ENCODE data around the gene TOX2.
A peak's percentile ranks its signal among the peaks of the same experiment; 100 is the strongest.

Gene TOX2

DNA sequence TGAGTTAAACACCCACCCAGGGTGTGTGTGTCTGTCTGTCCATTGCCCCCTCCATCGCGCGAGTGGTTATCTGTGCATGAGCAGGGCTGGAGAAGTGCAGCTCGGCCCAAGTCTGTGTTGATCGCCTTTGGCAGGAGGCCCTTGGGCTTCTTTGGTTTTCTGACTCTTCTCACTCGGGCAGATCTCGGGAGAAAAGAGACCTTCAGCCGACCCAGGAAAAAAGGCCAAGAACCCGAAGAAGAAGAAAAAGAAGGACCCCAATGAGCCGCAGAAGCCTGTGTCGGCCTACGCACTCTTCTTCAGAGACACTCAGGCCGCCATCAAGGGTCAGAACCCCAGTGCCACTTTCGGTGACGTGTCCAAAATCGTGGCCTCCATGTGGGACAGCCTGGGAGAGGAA is 139.5 kb downstream of the TOX2 start:
- no peak for DNase-seq

DNA sequence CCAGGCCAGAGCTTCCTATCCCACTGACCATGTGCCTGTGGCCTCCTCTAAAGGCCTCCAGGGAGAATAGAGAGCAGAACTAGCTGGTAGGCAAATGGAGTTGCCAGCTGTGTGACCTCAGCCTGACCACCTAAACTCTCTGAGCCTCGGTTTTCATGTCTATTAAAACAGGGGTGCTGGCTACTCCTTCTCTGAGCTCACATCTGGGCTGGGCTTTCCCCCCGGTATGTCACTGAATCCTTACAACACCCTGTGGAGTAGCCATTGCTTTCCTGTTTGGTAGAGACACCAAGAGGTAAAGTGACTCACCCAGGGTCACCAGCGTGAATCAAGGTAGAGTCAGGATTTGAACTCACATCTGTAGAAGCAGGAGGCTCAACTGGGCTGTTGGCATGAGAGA is 140.2 kb downstream of the TOX2 start:
- DNase-seq, result no peak

DNA sequence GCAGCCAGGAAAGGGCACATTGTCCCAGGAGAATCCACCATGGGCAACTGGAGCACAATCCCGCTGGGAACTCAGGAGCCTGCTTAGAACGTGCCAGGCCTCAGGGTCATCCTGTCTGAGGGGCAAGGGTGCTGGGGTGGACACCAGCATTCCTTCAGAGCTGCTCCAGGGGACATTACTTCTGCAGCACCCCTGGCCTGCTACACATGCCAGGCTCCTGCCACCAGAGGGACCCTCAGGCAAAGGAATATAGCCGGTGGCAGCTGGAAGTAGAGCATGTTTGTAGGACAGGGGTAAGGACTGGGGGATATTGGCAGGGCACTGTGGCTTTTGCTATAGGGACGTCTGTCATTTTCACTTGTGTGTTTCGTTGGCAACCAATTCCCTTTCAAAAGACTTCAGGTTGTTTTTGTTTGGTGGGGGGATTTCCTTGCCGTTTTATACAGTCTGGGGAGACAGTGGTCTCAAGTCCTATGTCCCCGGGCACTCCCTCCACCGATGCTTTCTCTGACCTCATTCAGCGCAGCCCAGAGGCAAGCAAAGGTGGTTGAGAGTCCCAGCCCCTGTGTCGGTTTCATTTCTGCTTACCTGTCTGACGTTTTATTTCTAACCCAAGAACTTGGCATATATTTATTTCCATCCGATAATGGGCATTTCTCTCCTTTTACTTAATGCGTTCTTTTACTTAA is 141.5 kb downstream of the TOX2 start:
- peak in 29 of 58 donors; percentile 3 to 58 (median 20) for DNase-seq

DNA sequence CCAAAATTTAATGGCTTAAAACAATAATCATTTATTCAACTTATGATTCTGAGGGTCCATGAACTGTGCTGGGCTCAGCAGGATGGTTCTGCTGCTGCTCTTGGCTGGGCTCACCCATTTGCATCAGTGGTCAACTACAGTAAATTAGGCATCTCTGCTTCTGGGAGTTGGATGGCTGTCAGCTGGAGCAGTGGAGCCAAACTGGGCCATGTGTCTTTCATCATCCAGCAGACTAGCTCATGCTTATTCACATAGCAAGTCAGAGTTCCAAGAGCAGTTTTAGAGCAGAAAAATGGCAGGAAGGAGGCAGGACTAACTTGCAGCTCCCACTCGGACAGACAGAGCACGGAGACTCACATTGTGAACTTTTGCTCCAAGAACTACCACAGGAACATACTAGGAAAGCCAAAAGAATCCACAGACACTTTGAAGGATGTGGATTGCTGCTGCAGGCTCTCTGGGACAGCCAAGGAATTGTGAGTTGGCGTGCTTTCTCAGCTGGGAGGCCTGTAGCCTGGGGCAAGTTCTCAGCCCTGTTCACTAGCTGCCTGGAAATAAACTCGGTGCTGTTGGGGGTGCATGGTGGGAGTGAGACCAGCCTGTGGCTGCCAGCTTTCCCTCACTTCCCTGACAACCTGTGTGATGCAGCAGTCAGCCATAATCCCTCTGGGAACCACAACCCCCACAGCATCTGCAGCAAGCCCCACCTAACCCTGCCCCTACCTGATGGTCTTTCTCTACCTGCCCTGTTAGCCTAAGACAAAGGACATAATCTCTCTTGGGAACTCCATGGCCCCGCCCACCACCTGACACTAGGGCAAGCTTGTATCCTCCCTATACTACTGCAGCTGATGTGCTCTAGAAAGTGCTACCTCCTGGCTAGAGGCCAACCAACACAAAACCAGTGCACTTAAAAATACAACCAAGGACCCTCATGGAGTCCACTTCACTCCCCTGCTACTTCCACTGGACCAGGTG is 143.3 kb downstream of the TOX2 start:
- DNase-seq, result no peak

DNA sequence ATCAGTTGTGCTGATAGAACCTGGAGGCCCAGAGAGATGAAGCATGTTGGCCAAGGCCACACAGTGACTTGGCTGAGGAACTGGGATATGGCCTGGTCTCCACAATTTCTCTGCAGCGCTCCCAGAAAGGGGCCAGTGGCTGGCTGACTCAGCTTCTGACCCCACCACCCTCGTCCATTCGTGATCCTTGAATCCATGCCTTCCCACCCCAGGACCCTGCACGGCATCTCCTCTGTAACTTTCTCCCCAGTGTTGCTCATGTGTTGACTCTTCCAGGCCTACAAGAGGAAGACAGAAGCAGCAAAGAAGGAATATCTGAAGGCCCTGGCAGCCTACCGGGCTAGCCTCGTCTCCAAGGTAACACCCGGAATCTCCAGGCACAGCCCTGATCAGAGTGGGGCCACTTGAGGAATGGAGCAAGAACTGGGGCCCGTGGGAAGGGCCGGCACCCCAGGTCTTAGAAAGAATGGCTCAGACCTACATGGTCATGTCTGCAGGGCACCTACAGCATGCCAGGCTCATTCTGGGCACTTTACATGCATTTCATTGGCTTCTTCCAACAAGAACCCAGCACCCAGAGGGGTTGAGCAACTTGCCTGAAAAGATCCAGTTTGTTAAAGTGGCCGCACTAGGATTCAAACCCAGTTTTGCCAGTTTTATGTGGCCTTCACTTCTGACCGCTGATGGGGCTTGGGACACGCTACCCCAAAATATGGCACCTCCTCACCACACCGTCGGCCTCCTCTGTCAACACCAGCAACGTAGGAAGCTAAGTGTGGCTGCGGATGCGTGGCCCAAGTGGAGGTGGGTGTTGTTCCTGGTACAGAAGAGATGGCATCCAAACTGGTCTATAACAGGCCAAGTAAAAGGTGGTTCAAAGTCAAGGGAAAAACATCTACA is 150.1 kb downstream of the TOX2 start:
- DNase-seq, result no peak

DNA sequence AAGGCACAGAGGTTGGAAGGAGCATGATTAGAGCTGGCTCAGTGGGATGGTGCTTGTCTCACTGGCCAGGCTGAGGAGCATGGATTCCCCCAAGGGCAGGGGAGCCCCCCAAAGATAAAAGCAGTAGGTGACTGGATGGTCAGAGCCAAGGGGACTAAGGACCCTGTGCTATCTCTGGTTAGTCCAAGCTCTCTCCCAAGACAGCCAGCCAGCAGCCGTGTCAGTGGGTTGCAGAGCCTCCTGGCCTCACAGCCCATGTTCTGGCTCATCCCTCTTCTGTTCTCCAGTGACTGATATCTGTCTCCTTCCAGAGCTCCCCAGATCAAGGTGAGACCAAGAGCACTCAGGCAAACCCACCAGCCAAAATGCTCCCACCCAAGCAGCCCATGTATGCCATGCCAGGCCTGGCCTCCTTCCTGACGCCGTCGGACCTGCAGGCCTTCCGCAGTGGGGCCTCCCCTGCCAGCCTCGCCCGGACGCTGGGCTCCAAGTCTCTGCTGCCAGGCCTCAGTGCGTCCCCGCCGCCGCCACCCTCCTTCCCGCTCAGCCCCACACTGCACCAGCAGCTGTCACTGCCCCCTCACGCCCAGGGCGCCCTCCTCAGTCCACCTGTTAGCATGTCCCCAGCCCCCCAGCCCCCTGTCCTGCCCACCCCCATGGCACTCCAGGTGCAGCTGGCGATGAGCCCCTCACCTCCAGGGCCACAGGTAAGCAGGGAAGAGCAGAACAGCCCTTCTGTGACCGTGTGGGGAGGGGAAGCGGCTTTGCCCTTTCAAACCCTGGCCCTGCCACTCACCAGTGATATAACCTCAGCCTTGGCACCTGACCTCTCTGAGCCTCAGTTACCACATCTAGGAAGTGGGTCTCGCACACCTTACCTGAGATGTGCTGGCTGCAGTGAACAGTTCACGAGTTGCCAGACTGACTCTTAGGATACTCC is 151.0 kb downstream of the TOX2 start:
- DNase-seq, result no peak

DNA sequence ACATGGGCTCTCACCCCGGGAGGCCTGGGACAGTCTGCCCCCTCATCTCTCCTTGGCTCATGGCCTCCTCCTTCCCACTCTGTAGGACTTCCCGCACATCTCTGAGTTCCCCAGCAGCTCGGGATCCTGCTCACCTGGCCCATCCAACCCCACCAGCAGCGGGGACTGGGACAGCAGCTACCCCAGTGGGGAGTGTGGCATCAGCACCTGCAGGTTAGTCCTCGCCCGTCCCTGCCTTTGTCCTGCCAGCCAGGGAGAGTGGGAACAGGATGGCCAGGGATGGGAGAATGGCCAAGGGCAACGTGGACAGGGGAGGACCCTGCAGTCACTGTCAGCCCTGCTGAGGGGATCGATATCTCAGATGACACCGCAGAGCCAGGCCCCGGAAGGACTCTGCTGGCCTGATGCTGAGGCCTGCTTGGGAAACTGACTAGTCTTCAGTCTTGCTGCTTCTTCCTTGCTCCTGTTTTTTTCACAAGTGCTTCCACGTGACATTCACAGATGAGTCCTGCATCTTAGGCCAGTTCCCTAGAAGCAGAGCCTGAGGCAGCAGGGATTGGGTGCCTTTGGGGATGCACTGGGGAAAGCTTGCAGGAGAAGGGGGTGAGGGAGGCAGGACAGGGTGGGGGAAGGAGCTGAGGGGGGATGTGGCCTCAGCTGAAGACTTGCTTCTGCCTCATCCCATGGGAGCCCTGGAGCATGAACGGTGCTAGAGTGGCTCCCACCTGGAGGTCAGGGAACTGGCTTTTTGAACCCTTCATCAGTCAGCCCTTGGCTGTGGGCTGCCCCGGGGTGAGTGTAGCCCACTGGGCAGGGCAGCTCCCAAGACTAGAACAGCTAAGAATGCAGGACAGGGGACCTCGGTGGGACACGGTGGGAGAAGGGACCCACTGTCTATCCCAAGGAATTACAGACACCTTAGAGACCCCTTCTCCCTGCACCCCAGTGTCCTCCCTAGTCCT is 152.3 kb downstream of the TOX2 start:
- DNase-seq, result no peak

DNA sequence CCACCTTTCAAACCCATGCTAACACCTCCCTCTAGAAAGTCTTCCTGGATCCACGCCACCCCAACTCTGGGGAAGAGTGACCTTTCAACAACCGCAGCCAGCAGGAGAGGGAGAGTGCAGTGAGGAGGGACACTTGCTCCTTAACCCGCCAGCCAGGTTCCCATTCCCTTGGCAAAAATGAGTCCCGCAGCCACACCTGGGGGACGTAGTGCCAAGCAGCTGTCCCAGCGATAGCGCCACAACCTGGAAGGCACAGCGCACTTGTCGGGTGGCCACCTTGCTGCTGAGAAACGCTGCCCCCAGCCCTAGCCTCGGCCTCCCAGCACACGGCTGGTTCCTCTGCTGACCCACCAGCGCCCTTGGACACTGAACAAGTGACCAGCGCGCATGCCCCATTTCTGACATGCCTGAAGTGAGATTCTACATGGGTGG is 153.0 kb downstream of the TOX2 start:
- DNase-seq, result no peak

DNA sequence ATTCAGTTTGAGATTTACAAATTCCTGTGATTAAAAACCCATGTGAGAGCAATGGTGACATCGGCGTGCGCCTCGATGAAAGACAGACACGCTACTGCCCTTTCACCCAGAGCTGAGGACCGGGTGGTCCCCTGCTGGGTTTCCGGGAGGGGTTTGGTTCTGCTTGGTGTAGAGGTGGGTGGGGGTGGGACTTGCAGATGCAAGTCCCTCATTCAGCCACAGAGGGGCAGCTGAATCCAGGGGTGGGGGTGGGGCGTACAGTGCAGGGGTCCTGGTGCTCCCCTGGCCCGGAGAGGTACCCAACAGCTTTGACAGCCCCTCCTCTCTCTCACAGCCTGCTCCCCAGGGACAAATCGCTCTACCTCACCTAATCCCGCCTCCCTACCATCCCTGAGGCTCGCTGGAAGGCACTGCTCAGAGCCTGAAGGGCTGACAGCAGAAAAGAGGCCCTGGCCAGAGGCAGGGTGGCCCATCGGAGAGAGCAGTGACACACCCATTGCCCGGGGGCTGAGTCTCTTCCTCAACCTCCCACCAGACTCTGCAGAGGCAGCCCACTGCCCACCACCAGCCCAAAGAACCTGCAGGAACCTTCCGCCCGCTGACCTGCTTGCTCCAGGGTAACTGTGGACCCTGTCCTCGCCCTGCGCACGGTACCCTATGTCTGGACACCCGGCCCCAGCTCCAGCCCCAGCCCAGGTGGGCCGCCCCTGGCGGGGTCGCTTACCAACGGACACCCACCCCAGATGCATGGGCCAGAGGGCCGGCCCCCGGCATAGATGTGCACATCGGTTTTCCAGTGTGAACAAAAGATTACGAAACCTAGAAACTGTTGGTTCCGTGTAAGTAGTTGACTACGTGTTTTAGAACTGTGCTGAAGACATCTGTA is 153.9 kb downstream of the TOX2 start:
- DNase-seq, result no peak

DNA sequence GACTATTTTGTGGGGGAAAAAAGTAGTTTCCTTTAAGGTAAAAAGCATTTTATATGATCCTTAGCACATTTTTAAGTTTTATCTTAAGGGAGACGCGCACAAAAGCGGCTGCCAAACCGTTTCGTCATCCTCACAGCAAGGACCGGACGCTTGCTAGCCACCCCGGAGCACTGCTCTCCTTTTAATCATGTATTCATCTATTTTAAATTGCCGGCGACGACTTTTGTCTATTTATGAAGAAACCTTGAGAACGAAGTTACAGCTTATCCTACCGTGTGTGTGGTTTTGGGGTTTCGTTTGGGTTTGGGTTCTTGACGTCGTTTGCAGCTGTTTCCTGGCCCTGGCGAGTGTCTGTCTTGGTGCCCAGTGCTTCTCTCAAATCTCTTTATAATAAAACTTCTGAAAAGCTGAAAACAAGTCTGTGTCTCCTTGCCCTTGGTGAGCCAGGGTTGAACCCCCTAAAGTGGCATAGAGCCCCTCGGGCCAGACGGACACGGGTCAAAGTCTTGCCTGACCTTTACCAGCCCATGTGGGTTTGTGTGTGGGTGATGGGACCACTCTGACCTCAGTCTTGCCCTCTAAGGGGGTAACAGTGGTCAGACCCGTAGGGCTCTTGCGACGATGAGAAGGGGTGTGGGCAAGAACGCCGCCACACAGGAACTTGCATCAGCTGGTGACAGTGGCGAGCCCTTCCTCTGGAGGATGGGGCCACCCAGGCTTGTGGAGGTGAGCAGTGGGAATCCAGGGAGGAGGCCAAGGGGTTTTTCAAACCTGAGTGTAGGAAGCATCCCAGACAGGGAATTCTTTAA is 154.8 kb downstream of the TOX2 start:
- DNase-seq, result no peak

DNA sequence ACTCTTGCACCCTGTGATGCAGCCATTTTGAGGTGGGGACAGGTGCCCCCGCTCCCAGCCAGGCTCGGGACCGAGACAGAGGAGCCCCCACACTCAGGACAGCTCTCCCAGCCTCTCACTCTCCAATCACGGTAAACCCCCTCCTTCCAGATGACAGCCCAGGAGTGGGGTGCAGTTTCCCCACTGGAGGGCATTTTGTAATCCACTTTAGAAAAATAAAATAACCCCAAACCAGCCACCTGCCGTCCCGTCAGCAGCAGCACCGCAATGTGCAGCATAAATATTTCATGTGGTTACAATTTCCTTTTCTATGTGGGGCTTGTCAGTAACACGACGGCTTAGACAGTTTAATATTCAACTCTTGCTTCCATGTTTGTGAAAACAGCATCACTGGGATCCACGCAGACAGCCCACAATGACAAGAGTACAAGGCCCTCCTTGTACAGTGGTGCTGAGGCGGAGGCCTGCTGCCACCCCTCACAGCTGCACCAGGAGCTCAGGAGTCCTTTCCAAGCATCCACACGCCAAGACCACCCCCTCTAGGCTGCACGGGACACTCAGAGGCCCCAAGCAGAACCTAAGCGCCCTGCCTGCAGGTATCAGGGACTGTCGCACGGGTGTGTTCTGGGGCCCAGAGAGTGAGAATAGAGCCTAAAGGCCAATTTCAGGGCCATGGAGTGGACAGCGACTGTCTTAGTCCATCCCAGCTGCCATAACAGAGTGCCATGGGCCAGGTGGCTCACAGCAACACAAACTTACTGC is 155.7 kb downstream of the TOX2 start:
- DNase-seq, result peak in 16 of 58 donors; percentile 9 to 53 (median 26)

DNA sequence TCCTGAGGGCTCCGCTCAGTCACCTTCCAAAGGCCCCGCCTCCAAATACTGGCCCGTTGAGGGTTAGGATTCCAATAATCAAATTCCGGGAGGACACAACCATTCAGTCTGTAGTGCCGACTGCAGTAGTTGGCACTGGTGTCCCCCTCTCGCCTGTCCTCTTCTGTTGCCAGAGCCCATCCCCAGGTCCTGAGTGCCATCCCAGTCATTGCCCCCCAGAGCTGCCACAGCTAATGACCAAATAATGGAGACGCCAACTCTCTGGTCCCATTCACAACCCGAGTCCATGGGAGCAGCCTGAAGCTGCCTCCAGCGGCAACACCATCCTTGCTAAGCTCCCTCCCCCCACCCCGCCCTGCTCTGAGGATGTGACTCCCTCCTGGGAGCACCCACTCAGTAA is 156.4 kb downstream of the TOX2 start:
- no peak for DNase-seq

DNA sequence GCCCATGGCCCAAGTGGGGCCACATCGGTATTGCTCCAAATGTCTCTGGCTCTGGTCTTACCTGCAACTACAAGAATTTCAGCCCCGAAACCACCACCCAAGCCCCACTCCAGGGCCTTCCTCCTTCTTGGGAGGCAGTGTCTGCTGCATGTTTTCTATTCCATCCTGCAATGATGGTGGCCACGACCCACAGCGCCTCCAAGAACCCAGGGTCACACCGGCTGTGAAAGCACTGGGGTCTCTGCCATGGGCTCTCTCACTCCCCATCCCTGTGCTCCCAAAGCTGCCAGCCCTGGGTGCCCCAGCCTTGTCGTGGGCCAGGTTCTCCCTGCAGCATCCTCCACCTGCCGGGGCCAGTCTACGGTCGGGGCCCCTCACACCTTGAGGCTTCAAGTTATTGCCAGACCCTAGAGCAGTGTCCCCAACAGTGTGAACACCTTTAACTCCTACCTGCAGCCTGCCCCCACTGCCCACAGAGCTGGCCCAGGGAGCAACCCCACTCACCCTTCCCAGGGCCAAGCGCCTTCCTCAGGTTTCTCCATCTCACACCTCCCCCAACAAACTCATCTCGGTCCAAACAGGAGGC is 157.0 kb downstream of the TOX2 start:
- DNase-seq, result no peak

DNA sequence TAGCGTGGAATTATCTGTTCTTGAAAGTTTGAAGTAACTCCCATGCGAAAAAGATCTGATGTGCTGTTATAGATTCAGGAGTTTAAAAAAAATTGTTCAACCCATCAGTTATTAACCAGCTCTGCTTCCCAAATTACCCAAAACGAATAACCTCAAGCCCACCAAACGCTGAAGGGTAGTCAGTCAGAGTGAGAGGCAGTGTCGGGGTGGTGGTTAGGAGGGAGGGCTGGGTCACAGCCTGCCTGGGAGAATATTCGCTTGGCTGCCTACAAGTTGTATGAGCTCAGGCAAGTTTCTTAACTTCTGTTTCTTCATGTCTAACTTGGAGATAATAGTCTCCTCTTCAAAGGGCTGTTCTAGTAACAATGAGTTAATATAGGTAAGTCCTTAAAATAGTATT is 157.7 kb downstream of the TOX2 start:
- no peak for DNase-seq

DNA sequence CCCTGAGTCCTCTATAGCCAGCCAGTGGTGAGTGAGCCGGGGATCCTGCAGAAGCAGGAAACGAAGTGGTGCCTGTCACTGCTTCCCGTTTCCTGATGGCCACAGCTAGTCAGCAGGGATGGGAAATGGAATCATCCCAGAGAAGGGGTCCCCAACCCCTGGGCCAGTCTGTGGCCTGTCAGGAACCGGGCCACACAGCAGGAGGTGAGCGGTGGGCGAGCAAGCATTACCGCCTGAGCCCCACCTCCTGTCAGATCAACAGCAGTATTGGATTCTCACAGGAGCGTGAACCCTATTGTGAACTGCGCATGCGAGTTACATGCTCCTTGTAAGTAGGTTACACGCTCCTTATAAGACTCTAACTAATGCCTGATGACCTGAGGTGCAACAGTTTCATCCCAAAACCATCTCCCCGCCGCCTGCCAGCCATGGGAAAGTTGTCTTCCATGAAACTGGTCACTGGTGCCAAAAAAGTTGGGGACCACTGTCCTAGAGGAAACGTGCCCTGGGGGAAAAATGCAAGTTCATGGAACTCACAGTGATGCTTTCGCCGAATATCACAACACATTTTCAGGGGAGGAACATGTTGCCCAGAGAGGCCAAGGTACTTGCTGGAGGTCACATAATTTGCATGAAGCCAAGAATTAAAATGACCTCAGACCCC is 158.5 kb downstream of the TOX2 start:
- DNase-seq, result no peak

Data from anterior cingulate cortex (tissue), 58 donors.